Activated gamma-delta T cell treated with anti-CD3 and anti-CD28 coated beads, Interleukin-2, amount 50 U/mL, for 16 hours (primary cell): ENCODE results near the gene NRIP1.
"Not testable (repeated sequence)": the region's sequence is repeated elsewhere in the genome, so short reads cannot be mapped to it uniquely, and the experiment has no call there.

ENCODE experiments used
- DNase-seq: peaks from one replicate; pipeline ENCODE4 v3.0.0-alpha.2; 2020; ENCODE audit warnings: low read depth

NRIP1 gene

GRCh38 chr21:15037900-15038293 lies 26.9 kb downstream of the NRIP1 start:
- no peak for DNase-seq

DNA sequence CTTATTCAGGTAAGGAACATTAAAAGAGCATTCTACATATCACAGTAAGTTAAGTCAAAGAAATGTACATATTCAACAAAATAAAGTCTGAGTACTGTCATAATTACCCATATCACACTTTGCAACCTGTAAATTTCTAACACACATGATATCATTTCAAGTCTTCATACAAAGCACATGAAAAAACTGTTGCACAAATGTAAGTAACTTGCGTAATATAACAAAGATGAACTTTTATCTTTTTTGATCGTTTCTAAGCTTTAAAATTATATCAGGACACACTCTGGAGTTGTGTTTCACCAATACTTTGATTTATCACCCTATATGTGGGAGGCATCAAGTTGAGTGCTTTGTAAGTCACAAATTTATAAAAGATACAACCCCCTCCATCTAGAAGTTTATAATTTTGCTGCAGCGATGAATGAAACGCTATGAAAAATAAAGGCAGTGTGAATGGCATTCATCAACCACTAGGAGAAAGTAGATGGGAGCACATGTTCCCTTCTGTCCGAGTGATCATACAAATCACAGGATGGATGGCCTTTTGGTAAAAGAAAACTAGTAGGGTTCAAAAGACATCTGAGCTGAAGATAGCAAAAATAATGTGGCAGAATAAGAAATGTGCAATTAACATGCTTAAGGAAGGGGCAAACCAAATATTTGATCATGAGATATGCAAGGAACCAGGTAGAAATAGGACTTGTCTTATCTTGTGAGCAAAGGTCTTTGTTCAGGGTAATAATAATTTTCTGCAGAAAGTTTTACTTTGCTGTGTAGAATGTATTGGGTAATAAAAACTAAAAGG lies 27.5 kb downstream of the NRIP1 start:
- no peak for DNase-seq

- DNase-seq, result no peak
Measured at GRCh38 chr21:15036189-15036588, 28.6 kb downstream of the NRIP1 start.

GRCh38 chr21:15034126-15034853 lies 30.5 kb downstream of the NRIP1 start:
- no peak for DNase-seq

- no peak for DNase-seq
Measured at GRCh38 chr21:15031790-15032357, 32.9 kb downstream of the NRIP1 start.

DNA sequence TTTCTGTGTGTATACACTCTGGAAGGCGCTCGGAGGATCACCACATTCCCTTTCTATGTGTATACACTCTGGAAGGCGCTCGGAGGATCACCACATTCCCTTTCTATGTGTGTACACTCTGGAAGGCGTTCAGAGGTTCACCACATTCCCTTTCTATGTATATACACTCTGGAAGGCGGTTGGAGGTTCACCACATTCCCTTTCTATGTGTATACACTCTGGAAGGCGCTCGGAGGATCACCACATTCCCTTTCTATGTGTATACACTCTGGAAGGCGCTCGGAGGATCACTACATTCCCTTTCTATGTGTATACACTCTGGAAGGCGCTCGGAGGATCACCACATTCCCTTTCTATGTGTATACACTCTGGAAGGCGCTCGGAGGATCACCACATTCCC lies 33.4 kb downstream of the NRIP1 start:
- DNase-seq, result not testable (repeated sequence)

GRCh38 chr21:15030861-15031260 lies 33.9 kb downstream of the NRIP1 start:
- not testable (repeated sequence) for DNase-seq

DNA sequence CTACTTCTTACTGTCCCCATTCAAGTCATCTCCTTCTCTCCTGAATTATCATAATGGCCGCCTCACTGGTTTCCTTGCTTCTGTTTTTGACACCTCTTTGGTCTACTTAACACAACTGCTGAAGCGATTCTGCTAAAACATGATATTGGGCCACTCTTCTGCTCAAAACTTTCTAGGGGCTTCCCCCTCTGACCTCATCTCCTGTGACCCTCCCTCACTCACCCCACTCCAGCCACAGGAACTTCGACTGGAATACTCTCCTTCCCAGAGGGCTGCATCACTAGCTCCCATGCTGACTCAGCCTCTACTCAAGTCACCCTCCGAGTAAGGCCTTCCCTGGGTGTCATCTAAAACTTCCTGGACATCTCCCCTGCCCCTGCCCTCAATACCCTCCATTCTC lies 35.7 kb downstream of the NRIP1 start:
- DNase-seq, result no peak

GRCh38 chr21:15028186-15028585 lies 36.6 kb downstream of the NRIP1 start:
- DNase-seq, result no peak

DNA sequence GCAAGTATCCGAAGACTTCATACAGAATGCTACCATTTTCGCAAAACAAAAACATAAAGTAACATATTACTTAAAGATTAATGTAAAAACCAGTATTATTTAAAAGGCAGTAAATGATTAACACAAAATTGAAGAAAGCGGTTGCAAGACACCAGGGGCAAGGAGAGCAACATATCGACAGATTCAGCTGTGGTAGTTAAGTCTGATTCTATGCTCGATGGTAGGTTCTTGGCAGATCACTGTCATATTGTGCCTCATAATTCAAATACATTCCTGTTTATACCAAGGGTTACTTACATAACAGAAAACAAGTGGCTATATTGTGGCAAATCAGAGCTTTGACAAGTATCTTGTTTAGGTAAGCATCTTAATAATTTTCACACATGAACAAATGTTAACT lies 37.7 kb downstream of the NRIP1 start:
- no peak for DNase-seq

GRCh38 chr21:15026370-15026769 lies 38.4 kb downstream of the NRIP1 start:
- no peak for DNase-seq

DNA sequence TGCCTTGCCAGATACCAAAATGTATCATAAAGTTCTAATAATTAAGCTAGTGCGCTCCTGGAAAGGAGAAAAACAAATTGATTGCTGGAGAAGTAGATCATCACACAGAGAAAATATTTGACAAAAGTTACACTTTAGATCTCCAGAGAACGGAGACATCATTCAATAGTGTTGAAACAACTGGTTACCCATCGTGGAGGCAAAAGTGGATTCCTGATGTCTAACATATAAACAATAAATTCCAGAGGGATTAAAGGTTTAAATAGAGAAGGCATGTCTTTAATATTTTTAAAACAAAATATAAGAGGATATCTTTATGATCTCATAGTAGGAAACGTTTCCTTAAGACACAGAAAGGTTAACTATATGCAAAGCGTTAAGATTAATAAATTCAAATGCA lies 41.0 kb downstream of the NRIP1 start:
- no peak for DNase-seq

DNA sequence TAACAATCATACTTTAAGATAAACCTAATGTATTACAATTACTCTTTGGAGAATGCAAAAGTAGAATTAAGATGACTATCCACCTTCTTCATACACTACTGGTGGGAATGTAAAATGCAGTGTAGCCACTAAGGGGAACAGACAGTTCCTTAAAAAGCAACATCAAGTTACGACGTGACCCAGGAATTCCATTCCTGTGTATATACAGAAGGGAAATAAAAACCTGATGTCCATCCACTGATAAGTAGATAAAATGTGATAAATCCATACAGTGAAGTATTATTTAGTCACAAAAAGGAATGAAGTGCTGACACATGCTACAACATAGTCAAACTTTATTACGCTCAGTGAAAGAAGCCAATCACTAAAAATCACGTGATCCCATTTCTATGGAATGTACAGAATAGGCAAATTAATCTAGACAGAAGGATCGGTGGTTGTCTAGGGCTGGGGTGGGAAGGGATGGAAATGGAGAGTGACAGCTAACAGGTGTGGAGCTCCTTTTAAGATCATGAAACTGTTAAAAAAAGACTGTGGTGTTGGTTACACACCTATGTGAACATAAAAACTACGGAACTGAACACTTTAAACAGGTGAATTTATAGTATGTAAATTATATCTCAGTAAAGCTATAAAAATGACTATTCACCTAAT lies 42.1 kb downstream of the NRIP1 start:
- no peak for DNase-seq

GRCh38 chr21:15020797-15021196 lies 44.0 kb downstream of the NRIP1 start:
- no peak for DNase-seq

- no peak for DNase-seq
Measured at GRCh38 chr21:15018382-15018781, 46.4 kb downstream of the NRIP1 start.

DNA sequence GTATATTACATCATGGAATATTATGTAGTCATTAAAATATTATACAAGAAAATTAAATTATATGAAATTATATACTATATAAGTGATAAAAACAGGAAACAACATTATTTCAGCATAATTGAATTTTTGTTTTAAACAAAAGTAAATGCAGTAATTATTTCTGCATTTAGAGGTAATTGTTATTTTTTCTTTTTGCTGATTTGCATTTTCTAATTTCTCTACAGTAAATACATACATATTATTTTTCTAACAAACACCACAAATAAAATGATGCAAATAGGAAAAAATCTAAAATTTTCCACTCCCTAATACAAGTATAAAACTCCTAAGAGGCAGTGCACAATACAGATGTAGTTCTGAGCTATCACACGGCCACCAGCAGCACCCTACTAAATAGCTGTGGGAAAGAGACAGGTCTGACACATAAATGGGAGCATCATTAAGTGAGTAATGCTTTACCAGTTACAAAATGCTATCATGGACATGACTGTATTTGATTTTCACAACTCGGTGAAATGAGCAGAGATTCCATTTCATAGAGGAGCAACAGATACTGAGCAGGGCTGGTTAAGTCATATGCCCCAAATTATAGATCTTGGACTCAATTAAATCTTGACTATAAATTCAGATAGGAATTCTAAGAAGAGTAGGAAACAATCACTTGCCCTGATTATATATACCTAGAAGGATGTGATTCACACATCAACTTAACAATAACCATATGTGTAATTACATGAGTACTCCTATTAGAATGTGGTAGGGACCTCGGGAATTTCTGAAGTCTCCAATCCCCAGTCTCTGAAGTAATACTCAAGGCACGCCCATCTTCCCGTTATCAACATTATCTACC lies 49.0 kb downstream of the NRIP1 start:
- no peak for DNase-seq

DNA sequence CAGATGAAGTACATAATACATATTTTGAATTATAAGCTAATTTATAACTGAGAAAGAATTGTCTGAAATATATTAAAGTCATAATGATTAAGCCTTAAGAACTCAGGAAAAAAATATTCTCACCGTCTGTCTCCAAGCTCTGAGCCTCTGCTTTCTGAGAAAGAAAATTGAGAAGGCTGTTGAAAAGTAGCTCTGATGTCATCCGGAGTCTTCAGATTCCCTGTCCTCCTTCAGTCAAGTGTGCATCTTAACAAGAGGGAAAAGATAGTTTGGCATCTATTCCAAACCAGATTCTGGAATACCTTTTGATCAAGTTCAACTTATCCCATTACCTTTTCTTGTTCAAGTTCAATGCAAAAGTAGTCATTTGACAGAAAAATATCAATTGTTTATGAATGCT lies 50.6 kb downstream of the NRIP1 start:
- no peak for DNase-seq

DNA sequence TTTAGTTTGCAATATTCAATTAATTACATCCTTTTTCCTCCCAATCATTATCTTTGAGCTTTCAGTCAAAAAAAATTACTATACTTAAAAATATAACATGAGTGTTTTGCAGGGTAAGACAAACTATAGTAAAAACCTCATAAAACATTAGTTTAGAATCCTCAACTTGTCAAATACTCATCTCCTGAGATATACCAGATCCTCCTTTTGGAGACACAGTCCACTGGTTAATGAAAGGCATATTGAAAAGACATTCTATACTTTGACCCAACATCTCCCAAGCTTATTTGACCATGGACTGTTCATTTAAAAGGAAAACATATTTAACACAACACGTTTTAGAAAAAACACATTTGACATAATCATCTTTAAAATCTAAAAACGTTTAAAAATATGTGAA lies 52.8 kb downstream of the NRIP1 start:
- DNase-seq, result no peak

- DNase-seq, result no peak
Measured at GRCh38 chr21:15010645-15011044, 54.2 kb downstream of the NRIP1 start.

DNA sequence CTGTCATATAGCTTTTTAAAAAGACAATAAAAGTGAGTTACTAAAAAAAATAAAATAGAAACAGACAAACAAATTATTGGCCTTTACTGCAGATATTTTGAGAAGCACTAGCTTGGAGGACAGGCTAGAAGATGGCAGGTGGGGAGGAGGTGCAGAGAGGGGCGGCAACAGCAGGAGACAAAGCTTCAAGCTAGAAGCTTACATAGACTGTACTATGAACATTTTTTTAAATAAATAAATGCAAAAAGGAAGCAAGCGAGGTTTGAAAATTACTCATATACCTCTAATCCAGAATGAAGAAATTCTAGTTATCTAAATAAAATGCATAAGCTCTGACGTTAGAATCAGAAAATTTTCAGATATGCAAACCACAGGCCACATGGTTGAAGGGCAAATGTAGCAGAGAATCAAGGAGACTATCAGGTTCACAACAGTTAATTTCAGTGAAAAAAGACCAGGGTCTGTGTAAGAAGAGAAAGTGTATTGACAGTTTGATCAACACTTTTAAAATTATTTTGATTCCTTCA lies 54.9 kb downstream of the NRIP1 start:
- DNase-seq, result no peak

- DNase-seq, result no peak
Measured at GRCh38 chr21:15007716-15008296, 57.0 kb downstream of the NRIP1 start.
